ENCODE results near the gene CFAP100. TPM values are rescaled to one million over a fixed set of nuclear protein-coding genes. Genes with fewer than 3 reads are reported as not detected.

Gene CFAP100
- total RNA-seq, 5 donors from 2014 or later (not counting 1 experiment from before 2014, with no cell fraction given), result not detected

GRCh38 chr3:126419151-126419703 lies 24.5 kb downstream of the CFAP100 start:
- Mint-ChIP-seq H3K36me3 (no peaks in the 10 kb centered on the region), H3K27ac (no peak overlapping the region), H3K4me3 (no peak overlapping the region), H3K9me3 (no peaks in the 10 kb centered on the region), H3K27me3 (peaks cover 9 to 11% of the 10 kb centered on the region in 2 donors), H3K4me1 (no peaks in the 10 kb centered on the region)
- H3K9me3 ChIP-seq, result no peaks in the 10 kb centered on the region
- peak in 1 of 35 experiments; percentile 10 for DNase-seq
- no peaks in the 10 kb centered on the region for H3K36me3 ChIP-seq (ENCODE audit: control insufficient read depth in 2 of 2, extremely low read depth in 1 of 2, insufficient read depth in 1 of 2, low read length in 1 of 2)
- WGBS (ENCODE audit: insufficient coverage), result 63% methylated on average over 2 of the region's 6 CpGs
- no peak overlapping the region for H3K27ac ChIP-seq (ENCODE audit: low read length)
- ATAC-seq (replicated peaks in 1 of 4), result no peak
- H3K4me3 ChIP-seq (ENCODE audit: control insufficient read depth in 1 of 2, extremely low read depth in 1 of 2, low read length in 1 of 2), result no peak overlapping the region
- peaks cover 0 to 33% of the 10 kb centered on the region in 2 experiments for H3K27me3 ChIP-seq (replicated peaks in 1 of 2; ENCODE audit: control insufficient read depth in 2 of 2, extremely low read depth in 1 of 2, insufficient read depth in 2 of 2, low read length in 1 of 2)
- H3K4me1 ChIP-seq (ENCODE audit: control insufficient read depth in 1 of 2, extremely low read depth in 1 of 2, insufficient read depth in 2 of 2, low read length in 2 of 2), result no peaks in the 10 kb centered on the region
- ChIA-PET POLR2A (no interaction called here), CTCF (no interaction called here)

- Histone ChIP-seq H3K4me3 (ENCODE audit: control insufficient read depth in 1 of 2, extremely low read depth in 1 of 2, low read length in 1 of 2) (no peak overlapping the region), H3K36me3 (ENCODE audit: control insufficient read depth in 2 of 2, extremely low read depth in 1 of 2, insufficient read depth in 1 of 2, low read length in 1 of 2) (no peaks in the 10 kb centered on the region), H3K4me1 (ENCODE audit: control insufficient read depth in 1 of 2, extremely low read depth in 1 of 2, insufficient read depth in 2 of 2, low read length in 2 of 2) (no peaks in the 10 kb centered on the region), H3K9me3 (no peaks in the 10 kb centered on the region), H3K27me3 (replicated peaks in 1 of 2; ENCODE audit: control insufficient read depth in 2 of 2, extremely low read depth in 1 of 2, insufficient read depth in 2 of 2, low read length in 1 of 2) (peaks cover 0 to 24% of the 10 kb centered on the region in 2 experiments), H3K27ac (ENCODE audit: low read length) (no peak overlapping the region)
- POLR2A ChIA-PET, result no interaction called here
- Mint-ChIP-seq H3K27me3 (peaks cover under 1 to 2% of the 10 kb centered on the region in 2 donors), H3K27ac (no peak overlapping the region), H3K36me3 (peaks cover 6% of the 10 kb centered on the region), H3K9me3 (no peaks in the 10 kb centered on the region), H3K4me3 (no peak overlapping the region), H3K4me1 (no peaks in the 10 kb centered on the region)
- 80% methylated on average over 17 of the region's 22 CpGs for WGBS (ENCODE audit: insufficient coverage)
- CTCF ChIA-PET, result no interaction called here
- DNase-seq (peak in 1 of 35 experiments; percentile 10), ATAC-seq (replicated peaks in 1 of 4) (no peak)
Measured at GRCh38 chr3:126419886-126420786, 25.4 kb downstream of the CFAP100 start.

GRCh38 chr3:126421573-126422119 lies 26.9 kb downstream of the CFAP100 start:
- H3K27me3 ChIP-seq (replicated peaks in 1 of 2; ENCODE audit: control insufficient read depth in 2 of 2, extremely low read depth in 1 of 2, insufficient read depth in 2 of 2, low read length in 1 of 2), result peaks cover 0 to 13% of the 10 kb centered on the region in 2 experiments
- ChIA-PET POLR2A (no interaction called here), CTCF (no interaction called here)
- no peak overlapping the region for H3K4me3 ChIP-seq (ENCODE audit: control insufficient read depth in 1 of 2, extremely low read depth in 1 of 2, low read length in 1 of 2)
- no peaks in the 10 kb centered on the region for H3K4me1 Mint-ChIP-seq
- H3K27ac Mint-ChIP-seq, result no peak overlapping the region
- no peaks in the 10 kb centered on the region for H3K27me3 Mint-ChIP-seq
- no peaks in the 10 kb centered on the region for H3K4me1 ChIP-seq (ENCODE audit: control insufficient read depth in 1 of 2, extremely low read depth in 1 of 2, insufficient read depth in 2 of 2, low read length in 2 of 2)
- peaks cover 14% of the 10 kb centered on the region for H3K36me3 Mint-ChIP-seq
- H3K9me3 ChIP-seq, result no peaks in the 10 kb centered on the region
- H3K27ac ChIP-seq (ENCODE audit: low read length), result no peak overlapping the region
- DNase-seq (no peak), ATAC-seq (replicated peaks in 1 of 4) (no peak)
- H3K36me3 ChIP-seq (ENCODE audit: control insufficient read depth in 2 of 2, extremely low read depth in 1 of 2, insufficient read depth in 1 of 2, low read length in 1 of 2), result no peaks in the 10 kb centered on the region
- 79% methylated on average over 7 of the region's 10 CpGs for WGBS (ENCODE audit: insufficient coverage)
- peaks cover 0 to 9% (median 7%) of the 10 kb centered on the region in 3 donors for H3K9me3 Mint-ChIP-seq
- H3K4me3 Mint-ChIP-seq, result no peak overlapping the region

- peaks cover 17% of the 10 kb centered on the region for H3K36me3 Mint-ChIP-seq
- Histone ChIP-seq H3K4me1 (ENCODE audit: control insufficient read depth in 1 of 2, extremely low read depth in 1 of 2, insufficient read depth in 2 of 2, low read length in 2 of 2) (no peaks in the 10 kb centered on the region), H3K4me3 (ENCODE audit: control insufficient read depth in 1 of 2, extremely low read depth in 1 of 2, low read length in 1 of 2) (no peak overlapping the region), H3K27me3 (replicated peaks in 1 of 2; ENCODE audit: control insufficient read depth in 2 of 2, extremely low read depth in 1 of 2, insufficient read depth in 2 of 2, low read length in 1 of 2) (peaks cover 0 to 10% of the 10 kb centered on the region in 2 experiments), H3K27ac (ENCODE audit: low read length) (no peak overlapping the region), H3K36me3 (ENCODE audit: control insufficient read depth in 2 of 2, extremely low read depth in 1 of 2, insufficient read depth in 1 of 2, low read length in 1 of 2) (no peaks in the 10 kb centered on the region), H3K9me3 (peaks cover 1% of the 10 kb centered on the region)
- H3K4me3 Mint-ChIP-seq, result no peak overlapping the region
- H3K9me3 Mint-ChIP-seq, result peaks cover 0 to 12% (median 9%) of the 10 kb centered on the region in 3 donors
- POLR2A ChIA-PET, result no interaction called here
- no peaks in the 10 kb centered on the region for H3K27me3 Mint-ChIP-seq
- H3K4me1 Mint-ChIP-seq, result no peaks in the 10 kb centered on the region
- WGBS (ENCODE audit: insufficient coverage), result 95% methylated on average over 7 of the region's 8 CpGs
- no peak overlapping the region for H3K27ac Mint-ChIP-seq
- ATAC-seq (replicated peaks in 1 of 4) (no peak), DNase-seq (no peak)
- CTCF ChIA-PET, result no interaction called here
Measured at GRCh38 chr3:126422121-126422520, 27.4 kb downstream of the CFAP100 start.

GRCh38 chr3:126422571-126423091 lies 27.9 kb downstream of the CFAP100 start:
- POLR2A ChIA-PET, result no interaction called here
- no peaks in the 10 kb centered on the region for H3K36me3 ChIP-seq (ENCODE audit: control insufficient read depth in 2 of 2, extremely low read depth in 1 of 2, insufficient read depth in 1 of 2, low read length in 1 of 2)
- DNase-seq, result peak in 1 of 35 experiments; percentile 6

DNA sequence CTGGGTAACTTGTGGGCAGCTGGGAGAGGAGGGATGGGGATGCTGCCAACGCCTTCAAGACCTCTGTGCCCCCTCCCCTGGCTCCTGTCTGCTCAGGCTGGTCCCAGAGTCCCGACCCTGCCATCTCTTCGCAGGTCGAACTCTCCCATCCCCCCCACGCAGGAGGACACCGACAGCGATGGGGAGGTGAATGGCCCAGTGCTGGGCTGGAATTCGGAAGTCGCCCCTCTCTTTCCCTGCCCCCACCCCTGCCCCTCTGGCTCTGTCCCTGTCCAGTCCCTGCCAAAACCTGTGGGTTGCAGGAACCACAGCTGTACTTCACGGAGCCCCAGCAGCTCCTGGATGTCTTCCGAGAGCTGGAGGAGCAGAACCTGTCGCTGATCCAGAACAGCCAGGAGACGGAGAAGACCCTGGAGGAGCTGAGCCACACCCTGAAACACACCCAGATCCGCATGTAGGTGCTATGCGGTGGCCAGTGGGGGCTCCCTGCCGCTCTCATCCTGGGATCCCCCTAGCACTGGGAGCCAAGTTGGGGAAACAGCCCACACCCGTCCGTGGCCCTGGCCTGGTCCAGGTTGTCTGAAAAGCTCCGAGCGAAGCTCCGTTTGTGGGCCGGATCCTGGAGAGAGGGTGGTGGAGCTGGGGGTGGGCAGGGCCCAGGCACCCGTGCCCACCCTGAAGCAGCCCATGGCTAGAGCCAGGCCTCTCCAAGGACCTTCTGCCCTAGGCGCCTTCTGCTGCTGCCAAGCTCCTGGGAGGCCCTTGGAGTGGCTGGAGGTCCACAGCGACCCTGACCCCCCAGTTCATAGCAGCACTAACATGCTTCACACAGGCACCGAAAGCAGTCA lies 28.7 kb downstream of the CFAP100 start:
- H3K4me1 Mint-ChIP-seq, result no peaks in the 10 kb centered on the region
- peaks cover 23% of the 10 kb centered on the region for H3K36me3 Mint-ChIP-seq
- ChIA-PET POLR2A (no interaction called here), CTCF (no interaction called here)
- Histone ChIP-seq H3K4me1 (ENCODE audit: control insufficient read depth in 1 of 2, extremely low read depth in 1 of 2, insufficient read depth in 2 of 2, low read length in 2 of 2) (no peaks in the 10 kb centered on the region), H3K36me3 (ENCODE audit: control insufficient read depth in 2 of 2, extremely low read depth in 1 of 2, insufficient read depth in 1 of 2, low read length in 1 of 2) (no peaks in the 10 kb centered on the region), H3K4me3 (ENCODE audit: control insufficient read depth in 1 of 2, extremely low read depth in 1 of 2, low read length in 1 of 2) (no peak overlapping the region), H3K27ac (ENCODE audit: low read length) (no peak overlapping the region), H3K9me3 (peaks cover 5% of the 10 kb centered on the region), H3K27me3 (replicated peaks in 1 of 2; ENCODE audit: control insufficient read depth in 2 of 2, extremely low read depth in 1 of 2, insufficient read depth in 2 of 2, low read length in 1 of 2) (no peaks in the 10 kb centered on the region)
- DNase-seq (peak in 1 of 35 experiments; percentile 11), ATAC-seq (replicated peaks in 1 of 4) (no peak)
- no peak overlapping the region for H3K27ac Mint-ChIP-seq
- no peak overlapping the region for H3K4me3 Mint-ChIP-seq
- peaks cover 4 to 16% (median 9%) of the 10 kb centered on the region in 3 donors for H3K9me3 Mint-ChIP-seq
- no peaks in the 10 kb centered on the region for H3K27me3 Mint-ChIP-seq
- 92% methylated on average over 21 of the region's 26 CpGs for WGBS (ENCODE audit: insufficient coverage)

More at GRCh38 chr3:126422571-126423091, 27.9 kb downstream of the CFAP100 start:
- H3K4me3 ChIP-seq (ENCODE audit: control insufficient read depth in 1 of 2, extremely low read depth in 1 of 2, low read length in 1 of 2), result no peak overlapping the region
- peaks cover 4% of the 10 kb centered on the region for H3K9me3 ChIP-seq
- no peak for ATAC-seq (replicated peaks in 1 of 4)
- CTCF ChIA-PET, result no interaction called here
- H3K36me3 Mint-ChIP-seq, result peaks cover 21% of the 10 kb centered on the region
- 79% methylated on average over 4 of the region's 4 CpGs for WGBS (ENCODE audit: insufficient coverage)
- no peak overlapping the region for H3K27ac Mint-ChIP-seq
- H3K27me3 Mint-ChIP-seq, result no peaks in the 10 kb centered on the region
- H3K27ac ChIP-seq (ENCODE audit: low read length), result no peak overlapping the region
- H3K4me1 ChIP-seq (ENCODE audit: control insufficient read depth in 1 of 2, extremely low read depth in 1 of 2, insufficient read depth in 2 of 2, low read length in 2 of 2), result no peaks in the 10 kb centered on the region
- peaks cover 2 to 16% (median 9%) of the 10 kb centered on the region in 3 donors for H3K9me3 Mint-ChIP-seq
- no peaks in the 10 kb centered on the region for H3K4me1 Mint-ChIP-seq
- H3K4me3 Mint-ChIP-seq, result no peak overlapping the region
- peaks cover 0 to 6% of the 10 kb centered on the region in 2 experiments for H3K27me3 ChIP-seq (replicated peaks in 1 of 2; ENCODE audit: control insufficient read depth in 2 of 2, extremely low read depth in 1 of 2, insufficient read depth in 2 of 2, low read length in 1 of 2)
